H9 (cell line): Measurements from ENCODE around the gene ANKDD1A. TPM values are rescaled to one million over a fixed set of nuclear protein-coding genes. Genes with fewer than 3 reads are reported as not detected.

Source experiments
- DNase-seq: peaks from one replicate; pipeline ENCODE4 v3.0.0-alpha.2; 2017
- H2AFZ ChIP-seq: one replicate; pipeline ENCODE4 v1.6.1; 2013; ENCODE audit warnings: mild to moderate bottlenecking, low read length, control low read depth, moderate library complexity
- H2AK5ac ChIP-seq: 2 replicates; pipeline ENCODE4 v1.6.1; 2013; ENCODE audit warnings: low read length, control low read depth, mixed read lengths; ENCODE audit not compliant: insufficient read length
- H2BK120ac ChIP-seq: one replicate; pipeline ENCODE4 v1.6.1; 2013; ENCODE audit warnings: low read depth, mild to moderate bottlenecking, low read length, control low read depth, inconsistent platforms; ENCODE audit not compliant: poor library complexity, severe bottlenecking
- H2BK12ac ChIP-seq: 2 replicates; pipeline ENCODE4 v1.6.1; 2013; ENCODE audit warnings: low read length, control low read depth, mixed read lengths, low read depth; ENCODE audit not compliant: insufficient read length
- H2BK15ac ChIP-seq: 2 replicates; pipeline ENCODE4 v1.6.1; 2013; ENCODE audit warnings: low read depth, low read length, control low read depth
- H2BK20ac ChIP-seq: one replicate; pipeline ENCODE4 v1.6.1; 2013; ENCODE audit warnings: low read depth, mild to moderate bottlenecking, low read length, control low read depth, inconsistent platforms; ENCODE audit not compliant: poor library complexity, severe bottlenecking
- H2BK5ac ChIP-seq: 2 replicates; pipeline ENCODE4 v1.6.1; 2013; ENCODE audit warnings: low read length, control low read depth, mixed read lengths; ENCODE audit not compliant: insufficient read length
- H3K14ac ChIP-seq: 2 replicates; pipeline ENCODE4 v1.6.1; 2013; ENCODE audit warnings: low read length, control low read depth; ENCODE audit not compliant: insufficient read depth
- H3K18ac ChIP-seq: 2 replicates; pipeline ENCODE4 v1.6.1; 2013; ENCODE audit warnings: low read depth, mild to moderate bottlenecking, mixed read lengths, low read length, control low read depth; ENCODE audit not compliant: insufficient read length
- H3K23ac ChIP-seq: 2 replicates; pipeline ENCODE4 v1.6.1; 2013; ENCODE audit warnings: low read length, control low read depth, mixed read lengths, low read depth; ENCODE audit not compliant: insufficient read length
- H3K23me2 ChIP-seq: 2 replicates; pipeline ENCODE4 v1.6.1; 2013; ENCODE audit warnings: low read depth, mild to moderate bottlenecking, mixed read lengths, low read length, control low read depth; ENCODE audit not compliant: insufficient read length, poor library complexity, severe bottlenecking
- H3K27ac ChIP-seq: 2 replicates; pipeline ENCODE4 v1.5.1; 2013; ENCODE audit warnings: low read length, control low read depth, mixed read lengths, low read depth; ENCODE audit not compliant: insufficient read length
- H3K27me3 ChIP-seq: 2 replicates; pipeline ENCODE4 v1.6.1; 2013; ENCODE audit warnings: low read length, control low read depth, inconsistent platforms; ENCODE audit not compliant: insufficient read depth
- H3K4ac ChIP-seq: 2 replicates; pipeline ENCODE4 v1.6.1; 2013; ENCODE audit warnings: low read depth, mild to moderate bottlenecking, control low read depth, inconsistent platforms, low read length, moderate library complexity
- H3K4me1 ChIP-seq: 2 replicates; pipeline ENCODE4 v1.6.1; 2013; ENCODE audit warnings: low read length, control low read depth, inconsistent platforms; ENCODE audit not compliant: insufficient read depth
- H3K4me2 ChIP-seq: 2 replicates; pipeline ENCODE4 v1.6.1; 2013; ENCODE audit warnings: low read length, control low read depth, mixed read lengths; ENCODE audit not compliant: insufficient read length, insufficient read depth
- H3K56ac ChIP-seq: 2 replicates; pipeline ENCODE4 v1.6.1; 2013; ENCODE audit warnings: low read depth, mild to moderate bottlenecking, mixed read lengths, low read length, control low read depth; ENCODE audit not compliant: insufficient read length
- H3K79me1 ChIP-seq: 2 replicates; pipeline ENCODE4 v1.6.1; 2013; ENCODE audit warnings: low read depth, mild to moderate bottlenecking, moderate library complexity, low read length, control low read depth, inconsistent platforms; ENCODE audit not compliant: insufficient read depth, poor library complexity, severe bottlenecking
- H3K79me2 ChIP-seq: 2 replicates; pipeline ENCODE4 v1.6.1; 2013; ENCODE audit warnings: low read length, control low read depth, inconsistent platforms; ENCODE audit not compliant: insufficient read depth
- H3K9ac ChIP-seq: 2 replicates; pipeline ENCODE4 v1.6.1; 2013; ENCODE audit warnings: low read length, control low read depth, mixed read lengths; ENCODE audit not compliant: insufficient read length; ENCODE audit errors: extremely low read depth
- H3K9me3 ChIP-seq: one replicate; pipeline ENCODE4 v1.6.1; 2013; ENCODE audit warnings: low read depth, low read length, inconsistent platforms; ENCODE audit not compliant: control insufficient read depth
- H3T11ph ChIP-seq: one replicate; pipeline ENCODE4 v1.6.1; 2013; ENCODE audit warnings: mild to moderate bottlenecking, low read length, control low read depth, inconsistent platforms
- H4K20me1 ChIP-seq: one replicate; pipeline ENCODE4 v1.6.1; 2013; ENCODE audit not compliant: control insufficient read depth, insufficient read length, insufficient read depth
- H4K5ac ChIP-seq: 2 replicates; pipeline ENCODE4 v1.6.1; 2013; ENCODE audit warnings: low read depth, mild to moderate bottlenecking, mixed read lengths, low read length, control low read depth; ENCODE audit not compliant: insufficient read length
- H4K8ac ChIP-seq: replicated peaks from 2 replicates; pipeline ENCODE4 v1.6.1; 2013; ENCODE audit warnings: low read length, control low read depth, mixed read lengths, low read depth; ENCODE audit not compliant: insufficient read length
- H4K91ac ChIP-seq: 2 replicates; pipeline ENCODE4 v1.6.1; 2013; ENCODE audit warnings: low read depth, mild to moderate bottlenecking, moderate library complexity, mixed read lengths, low read length, control low read depth; ENCODE audit not compliant: insufficient read length
- H3K27ac Mint-ChIP-seq, 3 experiments: 2 replicates in 2 of 3; 3 replicates in 1 of 3; pipeline ENCODE4 v1.8.0; 2020 to 2021; ENCODE audit warnings: mixed read lengths in 3 of 3, mild to moderate bottlenecking in 1 of 3, moderate library complexity in 1 of 3
- H3K27me3 Mint-ChIP-seq: 2 replicates; pipeline ENCODE4 v1.8.0; 2021; ENCODE audit warnings: low read depth, mild to moderate bottlenecking, moderate library complexity, mixed read lengths
- H3K36me3 Mint-ChIP-seq, 3 experiments: 2 replicates in 2 of 3; 3 replicates in 1 of 3; pipeline ENCODE4 v1.8.0; 2020 to 2021; ENCODE audit warnings: low read depth in 3 of 3, mixed read lengths in 3 of 3; ENCODE audit not compliant: insufficient read depth in 1 of 3
- H3K4me1 Mint-ChIP-seq, 2 experiments: 2 replicates each; pipeline ENCODE4 v1.8.0; 2020; ENCODE audit warnings: mixed read lengths in 2 of 2
- H3K4me3 Mint-ChIP-seq, 2 experiments: 2 replicates in 1 of 2; 3 replicates in 1 of 2; pipeline ENCODE4 v1.8.0; 2020 to 2021; ENCODE audit warnings: mild to moderate bottlenecking in 2 of 2, mixed read lengths in 2 of 2, moderate library complexity in 1 of 2
- H3K9me3 Mint-ChIP-seq, 2 experiments: 2 replicates in 1 of 2; 3 replicates in 1 of 2; pipeline ENCODE4 v1.8.0; 2020; ENCODE audit warnings: mild to moderate bottlenecking in 2 of 2, mixed read lengths in 2 of 2, moderate library complexity in 1 of 2
- WGBS: extraction: QIAGEN DNeasy Blood & Tissue Kit; methylation state at CpG from one replicate; pipeline ENCODE4 v1.1.7; 2013; ENCODE audit warnings: missing lambda C conversion rate, low lambda C conversion rate, mixed read lengths; ENCODE audit not compliant: insufficient read length; ENCODE audit errors: extremely low coverage; 5-methylcytosine and 5-hydroxymethylcytosine counted together
- total RNA-seq: library from RNA; stranded (reverse); gene quantifications from 2 replicates; pipeline ENCODE4 v1.2.1, GENCODE V29; 2021
- TF ChIP-seq, protein P1 (sequence below): fragments of 200-600 bp; sonication (generic); conservative IDR thresholded peaks from 3 replicates; pipeline ENCODE4 v1.8.0; 2021; ENCODE audit warnings: antibody characterized with exemption, mild to moderate bottlenecking

The ANKDD1A gene
- total RNA-seq, 1 experiment from 2014 or later: 3.7 TPM

DNA sequence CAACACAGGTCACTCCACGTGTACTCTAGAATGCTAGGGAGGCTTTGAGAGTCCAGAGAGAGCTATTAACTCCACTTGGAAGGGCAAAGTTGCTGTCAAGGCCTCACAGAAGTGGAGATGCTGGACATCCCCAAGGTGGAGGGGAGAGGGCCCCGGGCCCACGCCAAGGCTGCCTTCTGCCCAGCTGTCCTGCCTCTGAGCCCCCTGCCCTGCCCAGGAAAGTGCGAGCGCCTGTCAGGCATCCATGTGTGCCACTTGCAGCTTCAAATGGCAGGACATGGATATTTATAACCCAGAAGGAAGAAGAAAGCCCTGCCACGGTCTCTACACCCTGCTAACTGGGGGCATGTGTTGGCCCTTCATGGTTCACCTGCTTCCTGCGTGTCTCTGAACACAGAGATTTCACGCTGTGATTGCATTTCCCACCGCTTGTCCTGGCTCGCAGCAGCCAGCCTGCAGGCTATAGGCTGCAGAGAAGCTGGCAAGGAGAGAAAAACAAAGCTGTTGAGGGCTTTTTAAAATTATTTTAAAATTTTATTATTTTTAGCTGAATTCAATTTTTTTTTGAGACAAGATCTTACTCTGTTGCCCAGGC, 17.0 kb downstream of the ANKDD1A start:
- no peak overlapping the region; a peak in 1 of 5 replicates for H3K4me3 Mint-ChIP-seq
- Histone ChIP-seq H3K23me2 (no peaks in the 10 kb centered on the region), H3K4me1 (no peaks in the 10 kb centered on the region), H4K20me1 (no peaks in the 10 kb centered on the region), H2AFZ (no peak overlapping the region), H3K9ac (no peak overlapping the region), H2BK5ac (no peak overlapping the region), H2BK12ac (no peak overlapping the region), H3K4me2 (no peak overlapping the region), H3K79me1 (no peaks in the 10 kb centered on the region), H3K14ac (no peak overlapping the region), H3K23ac (no peak overlapping the region), H3K27me3 (no peaks in the 10 kb centered on the region), H2AK5ac (no peak overlapping the region), H2BK20ac (no peak overlapping the region), H2BK15ac (no peak overlapping the region), H4K91ac (no peak overlapping the region), H3K9me3 (no peaks in the 10 kb centered on the region), H4K5ac (no peak overlapping the region), H3K18ac (no peak overlapping the region), H2BK120ac (no peak overlapping the region), H4K8ac (no peak overlapping the region), H3K4ac (no peak overlapping the region), H3T11ph (no peak overlapping the region), H3K79me2 (no peaks in the 10 kb centered on the region), H3K27ac (no peak overlapping the region), H3K56ac (no peak overlapping the region)
- no peaks in the 10 kb centered on the region for H3K9me3 Mint-ChIP-seq
- H3K4me1 Mint-ChIP-seq: peaks cover 2 to 3% of the 10 kb centered on the region in 2 experiments; a peak in 3 of 4 replicates
- TF ChIP-seq, protein P1, sequence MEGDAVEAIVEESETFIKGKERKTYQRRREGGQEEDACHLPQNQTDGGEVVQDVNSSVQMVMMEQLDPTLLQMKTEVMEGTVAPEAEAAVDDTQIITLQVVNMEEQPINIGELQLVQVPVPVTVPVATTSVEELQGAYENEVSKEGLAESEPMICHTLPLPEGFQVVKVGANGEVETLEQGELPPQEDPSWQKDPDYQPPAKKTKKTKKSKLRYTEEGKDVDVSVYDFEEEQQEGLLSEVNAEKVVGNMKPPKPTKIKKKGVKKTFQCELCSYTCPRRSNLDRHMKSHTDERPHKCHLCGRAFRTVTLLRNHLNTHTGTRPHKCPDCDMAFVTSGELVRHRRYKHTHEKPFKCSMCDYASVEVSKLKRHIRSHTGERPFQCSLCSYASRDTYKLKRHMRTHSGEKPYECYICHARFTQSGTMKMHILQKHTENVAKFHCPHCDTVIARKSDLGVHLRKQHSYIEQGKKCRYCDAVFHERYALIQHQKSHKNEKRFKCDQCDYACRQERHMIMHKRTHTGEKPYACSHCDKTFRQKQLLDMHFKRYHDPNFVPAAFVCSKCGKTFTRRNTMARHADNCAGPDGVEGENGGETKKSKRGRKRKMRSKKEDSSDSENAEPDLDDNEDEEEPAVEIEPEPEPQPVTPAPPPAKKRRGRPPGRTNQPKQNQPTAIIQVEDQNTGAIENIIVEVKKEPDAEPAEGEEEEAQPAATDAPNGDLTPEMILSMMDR: no peak
- no peaks in the 10 kb centered on the region for H3K27me3 Mint-ChIP-seq
- no CpG with 5 or more reads among the region's 10 CpGs for WGBS
- H3K27ac Mint-ChIP-seq: no peak overlapping the region; a peak in 1 of 7 replicates
- no peak for DNase-seq
- H3K36me3 Mint-ChIP-seq: peaks cover 3 to 9% (median 6%) of the 10 kb centered on the region in 3 experiments; a peak in 6 of 7 replicates
